NOMO-1 treated with dmso at 0.1 percent for 144 hours (cell line): ENCODE results near the gene EFNA2.

Source experiments
- DNase-seq: peaks from one replicate; lab custom pipeline; 2025; ENCODE audit not compliant: unreplicated experiment; lab: John Stamatoyannopoulos, UW

EFNA2 gene

DNA sequence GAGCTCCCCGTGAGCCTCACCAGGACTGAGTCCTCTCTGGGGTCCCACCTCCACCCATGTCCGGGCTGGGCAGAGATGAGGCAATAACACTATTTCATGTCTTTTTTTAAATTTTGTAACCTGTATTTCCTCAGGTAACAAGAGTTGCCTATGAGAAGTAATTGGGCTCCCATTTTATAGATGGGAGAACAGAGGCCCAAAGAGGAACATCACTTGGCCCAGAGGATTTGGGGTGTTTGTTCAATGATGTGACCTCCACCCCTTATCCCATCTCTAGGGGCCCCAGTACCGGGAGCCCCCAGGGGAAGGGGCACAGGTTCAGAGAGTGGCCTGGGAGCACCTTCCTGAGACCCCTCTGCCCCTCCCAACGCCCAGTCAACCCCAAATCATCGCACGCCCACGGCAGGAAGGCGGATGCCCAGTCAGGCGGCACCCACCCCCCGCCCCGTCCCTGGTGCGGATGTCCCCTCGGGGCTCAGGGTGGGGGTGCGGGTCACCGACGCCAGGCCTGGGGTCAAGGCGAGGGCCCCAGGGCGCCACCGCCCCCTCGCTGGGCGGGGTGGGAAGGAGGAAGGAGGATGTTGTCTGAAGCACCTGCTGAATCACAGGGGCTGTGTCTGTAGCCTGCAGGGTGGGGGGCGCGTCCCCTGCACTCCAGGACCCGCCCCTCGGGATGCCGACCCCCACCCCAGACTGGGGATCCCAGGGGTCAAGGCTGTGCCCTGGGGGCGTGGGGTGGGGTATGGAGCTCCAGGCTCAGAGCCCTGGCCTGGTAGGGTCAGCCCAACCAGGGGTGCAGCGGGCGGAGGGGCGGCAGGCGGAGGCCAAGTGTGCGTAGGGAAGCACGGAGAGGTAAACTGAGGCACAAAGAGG lies 25.6 kb upstream of the EFNA2 start:
- DNase-seq = no peak

- DNase-seq = peak; percentile 90
Observed at GRCh38 chr19:1260749-1261537, 24.7 kb upstream of the EFNA2 start.

- no peak for DNase-seq
Observed at GRCh38 chr19:1261538-1261797, 24.2 kb upstream of the EFNA2 start.

- no peak for DNase-seq
Observed at GRCh38 chr19:1261798-1262622, 23.7 kb upstream of the EFNA2 start.

GRCh38 chr19:1262623-1263123 lies 23.0 kb upstream of the EFNA2 start:
- no peak for DNase-seq

- DNase-seq = no peak
Observed at GRCh38 chr19:1263188-1263587, 22.5 kb upstream of the EFNA2 start.

DNA sequence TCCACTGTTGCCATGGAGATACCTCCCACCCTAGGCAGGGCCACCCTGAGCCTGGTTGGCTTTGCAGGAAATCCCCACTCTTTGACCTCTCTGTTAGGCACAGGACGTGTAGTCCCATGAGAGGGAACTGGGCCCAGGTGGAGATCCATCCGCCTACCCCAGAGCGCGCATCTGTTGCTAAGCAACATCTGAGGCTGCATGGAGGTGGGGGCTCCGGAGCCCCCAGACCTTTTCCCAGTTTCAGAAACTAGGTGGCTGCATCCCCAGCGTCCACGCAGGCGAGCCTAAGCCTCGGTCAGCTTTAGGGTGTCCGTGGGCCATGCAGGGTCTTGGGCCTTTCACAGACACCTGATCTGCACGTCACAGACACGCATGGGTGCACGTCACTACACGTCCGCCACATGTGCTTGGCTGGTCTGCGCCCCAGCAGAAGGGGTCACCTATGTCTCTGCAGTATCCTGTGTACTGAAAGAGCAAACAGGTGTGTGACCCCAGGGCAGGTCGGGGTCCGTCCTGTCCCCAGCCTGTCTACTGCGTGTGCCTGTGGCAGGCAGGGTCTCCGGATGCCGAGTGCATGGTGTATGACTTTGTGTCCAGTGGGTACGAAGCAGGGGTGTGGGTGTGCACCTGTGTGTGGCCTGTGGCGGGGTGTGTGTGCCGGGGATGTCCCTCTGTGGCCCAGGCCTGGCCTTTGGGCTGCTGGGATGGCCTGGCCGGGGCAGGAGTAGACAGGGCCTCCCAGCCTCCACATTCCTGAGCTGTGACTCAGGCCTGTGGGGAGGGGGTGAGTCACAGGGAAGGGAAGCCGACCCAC lies 20.7 kb upstream of the EFNA2 start:
- no peak for DNase-seq

DNA sequence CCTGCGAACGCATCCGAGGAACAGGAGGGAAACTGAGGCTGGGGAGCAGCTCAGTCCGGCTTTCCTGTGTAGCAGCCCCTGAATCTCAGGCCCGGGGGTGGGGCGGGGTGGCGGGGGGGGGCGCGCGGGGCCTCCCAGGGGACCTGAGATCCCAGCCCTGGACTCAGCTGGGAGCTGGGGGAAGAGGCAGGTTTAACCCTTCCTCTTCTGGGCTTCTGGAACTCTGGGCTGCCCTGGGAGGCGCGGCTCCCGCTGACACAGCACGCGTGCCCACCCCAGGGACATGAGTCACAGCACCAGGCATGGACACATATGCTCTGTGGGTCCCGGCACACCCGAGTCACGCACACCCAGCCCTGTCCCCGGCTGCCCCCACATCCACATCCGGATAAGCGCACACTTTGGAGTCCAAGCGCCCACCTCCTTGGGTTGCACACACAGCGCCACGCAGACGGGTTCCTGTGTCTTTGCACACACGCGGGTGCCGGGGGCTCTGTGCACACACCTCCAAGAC lies 20.0 kb upstream of the EFNA2 start:
- no peak for DNase-seq

GRCh38 chr19:1266129-1266915 lies 19.4 kb upstream of the EFNA2 start:
- DNase-seq = peak; percentile 85

GRCh38 chr19:1266916-1267476 lies 18.7 kb upstream of the EFNA2 start:
- DNase-seq = peak; percentile 51

DNA sequence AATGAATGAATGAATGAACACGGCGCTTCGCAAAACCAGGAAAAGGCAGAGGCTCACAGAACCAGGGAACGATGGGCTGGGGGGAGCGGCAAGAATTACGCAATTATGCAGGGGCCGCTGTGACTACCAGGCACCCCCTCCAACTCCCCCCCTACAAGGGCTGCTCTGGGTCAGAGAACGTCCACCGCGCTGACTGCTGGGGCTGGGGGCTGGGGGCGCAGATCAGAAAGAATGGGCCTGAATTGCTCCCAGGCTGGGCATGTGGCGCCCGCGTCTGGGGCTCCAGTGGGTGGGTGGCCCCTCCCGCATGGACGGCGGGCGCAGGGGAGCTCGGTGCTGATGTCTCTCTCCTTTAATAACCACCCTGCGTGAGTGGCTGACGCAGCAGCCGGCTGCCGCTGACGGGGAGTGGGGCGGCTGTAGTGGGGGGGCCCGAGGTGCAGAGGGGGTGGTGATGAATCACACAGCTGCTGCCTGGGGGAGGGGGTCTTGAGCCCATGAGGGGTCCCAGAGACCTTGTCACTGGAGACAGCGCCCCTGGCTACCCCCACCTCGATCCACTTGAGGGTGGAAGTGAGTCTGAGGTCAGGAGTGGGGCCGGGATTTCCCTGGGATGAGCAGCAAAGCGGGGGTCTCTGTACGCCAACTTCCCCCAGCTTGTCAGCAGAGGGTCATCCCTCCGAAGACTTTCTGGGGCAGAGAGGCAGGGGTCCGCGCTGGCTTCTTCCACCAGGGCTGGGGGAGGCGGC lies 18.0 kb upstream of the EFNA2 start:
- no peak for DNase-seq

DNA sequence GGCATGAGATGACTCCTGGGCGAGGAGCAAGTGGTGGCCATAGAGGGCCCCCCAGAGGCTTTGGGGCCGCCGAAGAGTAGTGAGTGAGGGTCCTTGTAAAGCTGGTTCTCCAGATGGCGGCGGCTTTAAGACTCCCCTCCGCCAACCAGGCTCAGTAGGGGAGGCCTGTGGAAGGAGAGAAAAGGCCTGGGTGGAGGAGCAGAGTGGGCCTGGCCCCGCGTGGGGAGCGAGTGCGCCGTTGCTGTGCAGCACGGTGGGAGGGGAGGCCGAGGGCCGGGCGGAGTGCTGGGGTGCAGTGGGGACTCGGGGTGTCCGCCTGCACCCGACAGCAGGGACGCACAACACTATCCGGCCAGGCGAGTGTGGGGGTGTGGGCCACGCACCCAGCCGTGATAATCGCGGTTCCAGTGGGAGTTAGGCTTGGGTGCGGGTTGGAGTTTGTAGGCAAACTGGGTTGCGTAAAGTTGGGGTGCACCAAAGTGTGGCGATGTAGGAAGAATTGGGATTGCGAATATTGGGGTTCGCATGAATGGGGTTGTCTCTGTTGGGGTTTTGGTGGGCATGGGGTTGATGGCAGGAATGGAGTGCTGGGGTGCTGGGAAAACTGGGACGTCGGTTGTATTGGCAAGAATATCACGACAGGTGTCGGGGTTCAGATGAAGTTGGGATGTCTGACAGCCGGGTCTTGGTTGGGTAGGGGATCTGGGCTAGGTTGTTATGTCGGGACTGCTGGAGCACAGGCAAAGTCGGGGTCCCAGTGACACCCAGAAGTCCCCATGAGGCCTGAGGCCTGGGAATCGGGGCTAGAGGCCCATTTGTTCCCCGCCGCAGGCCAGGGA lies 17.2 kb upstream of the EFNA2 start:
- no peak for DNase-seq

GRCh38 chr19:1269065-1269477 lies 16.6 kb upstream of the EFNA2 start, which contains the start of gene CIRBP:
CIRBP (plus strand) TSS chr19:1269332; CDS start chr19:1270934, 1,602 bp downstream.
- peak; percentile 92 for DNase-seq

GRCh38 chr19:1269478-1270212 lies 16.0 kb upstream of the EFNA2 start:
- DNase-seq = peak; percentile 53

GRCh38 chr19:1270213-1270853 lies 15.3 kb upstream of the EFNA2 start:
- no peak for DNase-seq

DNA sequence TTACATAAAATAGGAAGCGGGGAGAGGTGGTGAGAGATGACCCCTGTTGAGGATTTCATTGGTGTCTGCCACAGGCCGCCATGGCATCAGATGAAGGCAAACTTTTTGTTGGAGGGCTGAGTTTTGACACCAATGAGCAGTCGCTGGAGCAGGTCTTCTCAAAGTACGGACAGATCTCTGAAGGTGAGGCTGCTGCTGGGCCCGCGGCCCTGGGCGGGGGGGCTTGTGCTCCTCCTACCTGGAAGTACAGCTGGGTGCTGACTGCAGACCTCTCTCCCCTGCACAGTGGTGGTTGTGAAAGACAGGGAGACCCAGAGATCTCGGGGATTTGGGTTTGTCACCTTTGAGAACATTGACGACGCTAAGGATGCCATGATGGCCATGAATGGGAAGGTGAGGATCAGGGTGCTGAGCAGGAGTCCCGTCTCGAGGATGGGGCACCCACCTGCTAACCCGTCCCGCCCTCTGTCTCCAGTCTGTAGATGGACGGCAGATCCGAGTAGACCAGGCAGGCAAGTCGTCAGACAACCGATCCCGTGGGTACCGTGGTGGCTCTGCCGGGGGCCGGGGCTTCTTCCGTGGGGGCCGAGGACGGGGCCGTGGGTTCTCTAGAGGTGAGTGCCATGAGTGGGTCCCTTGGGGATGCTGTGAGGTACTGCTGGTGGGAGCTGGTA lies 14.7 kb upstream of the EFNA2 start:
- DNase-seq = no peak
